ENCODE data around the gene TTLL7. TPM values are rescaled to one million over a fixed set of nuclear protein-coding genes. Genes with fewer than 3 reads are reported as not detected.

The TTLL7 gene
- total and polyA plus RNA-seq, 9 of the 15 experiments (the other 6 are each of a cell fraction or from before 2014, with no cell fraction given) = 0.63 to 2.6 (median 1.7) TPM

GRCh38 chr1:83887483-83887882 is 111.4 kb downstream of the TTLL7 start (continued):
- TF ChIP-seq CHD7 (IDR thresholded peaks at IDR 0.05; ENCODE audit: low read depth, low read length) (no peak), SMARCC2 (IDR thresholded peaks at IDR 0.05; ENCODE audit: low read depth) (no peak), ZNF507 (tag; conservative IDR thresholded peaks at IDR 0.05) (no peak), ZMIZ1 (IDR thresholded peaks at IDR 0.05; ENCODE audit: low read depth in 2 of 2, low read length in 2 of 2) (no peak), FOXJ3 (CRISPR knock-in tag; IDR thresholded peaks at IDR 0.05) (no peak), CHCHD3 (CRISPR knock-in tag; IDR thresholded peaks at IDR 0.05) (no peak), HIVEP1 (CRISPR knock-in tag; IDR thresholded peaks at IDR 0.05) (no peak), CC2D1A (IDR thresholded peaks at IDR 0.05) (no peak), ZBTB1 (CRISPR knock-in tag; IDR thresholded peaks at IDR 0.05; ENCODE audit: borderline replicate concordance, low read depth) (no peak), HMG20B (CRISPR knock-in tag; IDR thresholded peaks at IDR 0.05) (no peak), SIRT6 (IDR thresholded peaks at IDR 0.05; ENCODE audit: low read depth, low read length) (no peak), HNRNPK (IDR thresholded peaks at IDR 0.05; ENCODE audit: low read depth, low read length, poor library complexity, severe bottlenecking) (no peak), SRF (CRISPR knock-in tag; IDR thresholded peaks at IDR 0.05) (no peak)
